Neural progenitor cell (in vitro differentiated cells): Measurements from ENCODE around the gene CHD6.

Experiments
- CTCF ChIP-seq: fragments of 200-600 bp; sonication (generic); IDR thresholded peaks from 2 replicates; pipeline ENCODE4 v1.5.1; 2017; ENCODE audit warnings: antibody characterized with exemption, mild to moderate bottlenecking
- EZH2 ChIP-seq: fragments of 200-600 bp; sonication (generic); IDR thresholded peaks from 2 replicates; pipeline ENCODE4 v1.6.1; 2017; ENCODE audit warnings: antibody characterized with exemption, mild to moderate bottlenecking, moderate library complexity
- EZH2phosphoT487 ChIP-seq: fragments of 200-600 bp; sonication (generic); IDR thresholded peaks from 2 replicates; pipeline ENCODE4 v1.6.1; 2017; ENCODE audit warnings: antibody characterized with exemption

GRCh38 chr20:41405436-41405835 is 212.7 kb downstream of the CHD6 start:
- TF ChIP-seq CTCF (no peak), EZH2 (no peak), EZH2phosphoT487 (no peak)
